ENCODE results near the gene TRAP1. TPM values are rescaled to one million over a fixed set of nuclear protein-coding genes. Genes with fewer than 3 reads are reported as not detected.

TRAP1 gene
- total RNA-seq, 1 experiment from 2014 or later = 416 TPM

GRCh38 chr16:3702082-3702481 is 15.2 kb downstream of the TRAP1 start:
- intact Hi-C loops (cut with micrococcal nuclease) = no loop called here
- H3K27me3 ChIP-seq (ENCODE audit: insufficient read depth, low read length) = no peaks in the 10 kb centered on the region
- BruUV-seq (replicated peaks) = no TSS peak
- H3K4me3 ChIP-seq (replicated peaks in 1 of 2; ENCODE audit: low read depth in 1 of 2, low read length in 2 of 2) = no peak overlapping the region
- no peak overlapping the region for H2AFZ ChIP-seq (ENCODE audit: low read depth, low read length, poor library complexity, severe bottlenecking)
- RAD21 ChIA-PET (ENCODE audit: low non-redundant PET in 1 of 2, low total read pairs in 2 of 2, uncharacterized antibody in 2 of 2, unreplicated experiment in 2 of 2) = no interaction called here
- POLR2A ChIA-PET = no interaction called here
- no peaks in the 10 kb centered on the region; a peak in 4 of 4 replicates for H3K36me3 ChIP-seq (ENCODE audit: control insufficient read depth in 1 of 2, insufficient read depth in 2 of 2, low read length in 2 of 2)
- no peak overlapping the region for H3K4me2 ChIP-seq (ENCODE audit: low read length)
- DNase-seq (ENCODE audit: low read depth, low spot score) = no peak
- CTCF ChIA-PET = interaction anchor here (1.3 kb wide), 1 partner anchor 12 kb away, joined by 3 read pairs; no protein-coding TSS in a partner anchor
- no peaks in the 10 kb centered on the region for H3K4me1 ChIP-seq (ENCODE audit: control insufficient read depth in 1 of 2, insufficient read depth in 2 of 2, low read length in 2 of 2)
- no peak overlapping the region for H3K9ac ChIP-seq (ENCODE audit: low read length)
- TF ChIP-seq EGR1 (IDR thresholded peaks at IDR 0.05; ENCODE audit: low read depth) (no peak), ELF1 (IDR thresholded peaks at IDR 0.05; ENCODE audit: borderline replicate concordance, low read depth) (no peak), POLR2AphosphoS5 (IDR thresholded peaks at IDR 0.05; ENCODE audit: low read depth, low read length) (no peak), ZFX (IDR thresholded peaks at IDR 0.05) (no peak), YY1 (IDR thresholded peaks at IDR 0.05; ENCODE audit: extremely low read depth, insufficient replicate concordance, low read depth, low read length) (no peak), TCF7L2 (IDR thresholded peaks at IDR 0.05; ENCODE audit: borderline replicate concordance, extremely low read depth, insufficient read depth, insufficient read length) (no peak), SP1 (IDR thresholded peaks at IDR 0.05; ENCODE audit: low read depth) (no peak), SIN3A (IDR thresholded peaks at IDR 0.05; ENCODE audit: low read depth) (no peak), EZH2phosphoT487 (IDR thresholded peaks at IDR 0.05; ENCODE audit: borderline replicate concordance) (no peak), CEBPB (IDR thresholded peaks at IDR 0.05; ENCODE audit: low read depth) (no peak), ZBTB33 (IDR thresholded peaks at IDR 0.05; ENCODE audit: extremely low read depth, insufficient replicate concordance, low read length) (no peak), EZH2 (IDR thresholded peaks at IDR 0.05) (no peak)
- TF ChIP-seq, protein P1, sequence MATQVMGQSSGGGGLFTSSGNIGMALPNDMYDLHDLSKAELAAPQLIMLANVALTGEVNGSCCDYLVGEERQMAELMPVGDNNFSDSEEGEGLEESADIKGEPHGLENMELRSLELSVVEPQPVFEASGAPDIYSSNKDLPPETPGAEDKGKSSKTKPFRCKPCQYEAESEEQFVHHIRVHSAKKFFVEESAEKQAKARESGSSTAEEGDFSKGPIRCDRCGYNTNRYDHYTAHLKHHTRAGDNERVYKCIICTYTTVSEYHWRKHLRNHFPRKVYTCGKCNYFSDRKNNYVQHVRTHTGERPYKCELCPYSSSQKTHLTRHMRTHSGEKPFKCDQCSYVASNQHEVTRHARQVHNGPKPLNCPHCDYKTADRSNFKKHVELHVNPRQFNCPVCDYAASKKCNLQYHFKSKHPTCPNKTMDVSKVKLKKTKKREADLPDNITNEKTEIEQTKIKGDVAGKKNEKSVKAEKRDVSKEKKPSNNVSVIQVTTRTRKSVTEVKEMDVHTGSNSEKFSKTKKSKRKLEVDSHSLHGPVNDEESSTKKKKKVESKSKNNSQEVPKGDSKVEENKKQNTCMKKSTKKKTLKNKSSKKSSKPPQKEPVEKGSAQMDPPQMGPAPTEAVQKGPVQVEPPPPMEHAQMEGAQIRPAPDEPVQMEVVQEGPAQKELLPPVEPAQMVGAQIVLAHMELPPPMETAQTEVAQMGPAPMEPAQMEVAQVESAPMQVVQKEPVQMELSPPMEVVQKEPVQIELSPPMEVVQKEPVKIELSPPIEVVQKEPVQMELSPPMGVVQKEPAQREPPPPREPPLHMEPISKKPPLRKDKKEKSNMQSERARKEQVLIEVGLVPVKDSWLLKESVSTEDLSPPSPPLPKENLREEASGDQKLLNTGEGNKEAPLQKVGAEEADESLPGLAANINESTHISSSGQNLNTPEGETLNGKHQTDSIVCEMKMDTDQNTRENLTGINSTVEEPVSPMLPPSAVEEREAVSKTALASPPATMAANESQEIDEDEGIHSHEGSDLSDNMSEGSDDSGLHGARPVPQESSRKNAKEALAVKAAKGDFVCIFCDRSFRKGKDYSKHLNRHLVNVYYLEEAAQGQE (IDR thresholded peaks at IDR 0.05; ENCODE audit: low read depth) = no peak
- peaks cover 96% of the 10 kb centered on the region for H3K79me2 ChIP-seq (ENCODE audit: insufficient read depth, low read length)
- H3K9me2 ChIP-seq (ENCODE audit: insufficient read depth) = no peaks in the 10 kb centered on the region
- ATAC-seq = no peak
- H3K27ac ChIP-seq (ENCODE audit: low read depth, low read length) = no peak overlapping the region
- peaks cover 10% of the 10 kb centered on the region; the same call in 1 of the 2 replicates for H4K20me1 ChIP-seq (ENCODE audit: insufficient read depth)
- no peaks in the 10 kb centered on the region for H3K9me3 ChIP-seq (ENCODE audit: control insufficient read depth in 1 of 2, insufficient read depth in 1 of 2, low read depth in 1 of 2, low read length in 2 of 2)
